ENCODE measurements around the gene HES4. TPM values are rescaled to one million over a fixed set of nuclear protein-coding genes. Genes with fewer than 3 reads are reported as not detected.

The HES4 gene
- total and polyA plus RNA-seq, 10 of the 15 experiments (the other 5 are each of a cell fraction or from before 2014, with no cell fraction given), result 0.44 to 1.7 (median 0.85) TPM; not detected in 5

GRCh38 chr1:969260-969855 is 30.5 kb downstream of the HES4 start:
- ChIA-PET SMC1A (ENCODE audit: uncharacterized antibody, unreplicated experiment) (no interaction called here), CTCF (no interaction called here)

GRCh38 chr1:967466-968343 is 32.2 kb downstream of the HES4 start:
- no TSS peak for BruUV-seq (replicated peaks)
- H4K20me1 ChIP-seq (ENCODE audit: control insufficient read depth, insufficient read depth), result no peaks in the 10 kb centered on the region
- CTCF ChIA-PET, result no interaction called here
- FAIRE-seq (no peak), ATAC-seq (no peak), DNase-seq (ENCODE audit: low read depth, low spot score) (no peak)
- intact Hi-C loops (cut with micrococcal nuclease; ENCODE audit: unreplicated experiment) (no loop called here), in situ Hi-C loops (cut with MboI) (no loop called here)
- no peak overlapping the region for H3K4me3 ChIP-seq
- peaks cover 9% of the 10 kb centered on the region for H3K4me1 ChIP-seq (ENCODE audit: control insufficient read depth, insufficient read depth, low read length)
- POLR2A ChIA-PET, result interaction anchor here (1.1 kb wide), 1 partner anchor 14 kb away, joined by 3 read pairs; the partner anchor contains the start of gene PERM1
- no peaks in the 10 kb centered on the region for H3K79me2 ChIP-seq (ENCODE audit: control insufficient read depth, insufficient read depth, low read length)
- H3K27ac ChIP-seq (ENCODE audit: control insufficient read depth, insufficient read depth), result no peak overlapping the region
- WGBS (ENCODE audit: insufficient coverage, insufficient replicate concordance, low lambda C conversion rate, missing lambda C conversion rate), result 60% methylated on average over 23 of the region's 23 CpGs
- RAD21 ChIA-PET (ENCODE audit: unreplicated experiment), result interaction anchor here (0.8 to 1.1 kb wide), 3 partner anchors 25 to 62 kb away, joined by 3 to 5 read pairs (median 4); no protein-coding TSS in a partner anchor
- no peaks in the 10 kb centered on the region for H3K27me3 ChIP-seq (replicated peaks in 1 of 2; ENCODE audit: control insufficient read depth in 2 of 2, insufficient read depth in 2 of 2, low read length in 1 of 2)
- no peak overlapping the region for H2AFZ ChIP-seq (ENCODE audit: control insufficient read depth, low read depth, low read length)
- H3K4me2 ChIP-seq (ENCODE audit: control insufficient read depth, insufficient read depth), result peak overlapping the region; percentile 97; the same call in 1 of the 2 replicates
- no peaks in the 10 kb centered on the region for H3K9me3 ChIP-seq (replicated peaks; ENCODE audit: control insufficient read depth, insufficient read depth, low read length)
- H3K9ac ChIP-seq (ENCODE audit: control insufficient read depth, insufficient read depth, low read length), result no peak overlapping the region
- H3K36me3 ChIP-seq (ENCODE audit: control insufficient read depth in 2 of 2, insufficient read depth in 2 of 2, low read length in 1 of 2), result no peaks in the 10 kb centered on the region; a peak in 1 of 4 replicates
- SMC1A ChIA-PET (ENCODE audit: uncharacterized antibody, unreplicated experiment), result interaction anchor here (0.7 kb wide), 1 partner anchor 17 kb away, joined by 3 read pairs; no protein-coding TSS in a partner anchor
- TF ChIP-seq CHD4 (IDR thresholded peaks at IDR 0.05), result no peak
- no peak for TF ChIP-seq CBX5 (IDR thresholded peaks at IDR 0.05; ENCODE audit: low read depth)
- TF ChIP-seq REST (IDR thresholded peaks at IDR 0.05; ENCODE audit: low read depth, low read length), result no peak
- TF ChIP-seq ZBTB4 (CRISPR knock-in tag; IDR thresholded peaks at IDR 0.05), result no peak
- TF ChIP-seq TARDBP (IDR thresholded peaks at IDR 0.05; ENCODE audit: borderline replicate concordance), result no peak
- no peak for TF ChIP-seq SMC3 (IDR thresholded peaks at IDR 0.05; ENCODE audit: borderline replicate concordance, low read length)
- no peak for TF ChIP-seq ZNF24 (IDR thresholded peaks at IDR 0.05)

More at GRCh38 chr1:969260-969855, 30.5 kb downstream of the HES4 start:
- no peaks in the 10 kb centered on the region for H4K20me1 ChIP-seq (ENCODE audit: control insufficient read depth, insufficient read depth)
- BruUV-seq (replicated peaks), result no TSS peak
- 72% methylated on average over 15 of the region's 15 CpGs for WGBS (ENCODE audit: insufficient coverage, insufficient replicate concordance, low lambda C conversion rate, missing lambda C conversion rate)
- no peak overlapping the region for H3K27ac ChIP-seq (ENCODE audit: control insufficient read depth, insufficient read depth)
- no peaks in the 10 kb centered on the region for H3K9me3 ChIP-seq (replicated peaks; ENCODE audit: control insufficient read depth, insufficient read depth, low read length)
- H3K36me3 ChIP-seq (ENCODE audit: control insufficient read depth in 2 of 2, insufficient read depth in 2 of 2, low read length in 1 of 2), result no peaks in the 10 kb centered on the region
- H3K9ac ChIP-seq (ENCODE audit: control insufficient read depth, insufficient read depth, low read length), result no peak overlapping the region
- TF ChIP-seq CBX5 (IDR thresholded peaks at IDR 0.05; ENCODE audit: low read depth) (no peak), MTA2 (IDR thresholded peaks at IDR 0.05; ENCODE audit: low read depth) (no peak)
- DNase-seq (ENCODE audit: low read depth, low spot score), result no peak
- no peaks in the 10 kb centered on the region for H3K27me3 ChIP-seq (replicated peaks in 1 of 2; ENCODE audit: control insufficient read depth in 2 of 2, insufficient read depth in 2 of 2, low read length in 1 of 2)
- RAD21 ChIA-PET (ENCODE audit: unreplicated experiment), result no interaction called here
- no peak overlapping the region for H2AFZ ChIP-seq (ENCODE audit: control insufficient read depth, low read depth, low read length)
- POLR2A ChIA-PET, result no interaction called here
- no peak overlapping the region for H3K4me3 ChIP-seq
- H3K79me2 ChIP-seq (ENCODE audit: control insufficient read depth, insufficient read depth, low read length), result no peaks in the 10 kb centered on the region
- FAIRE-seq, result no peak
- intact Hi-C loops (cut with micrococcal nuclease; ENCODE audit: unreplicated experiment), result no loop called here
- no peak for ATAC-seq
- peaks cover 9% of the 10 kb centered on the region for H3K4me1 ChIP-seq (ENCODE audit: control insufficient read depth, insufficient read depth, low read length)
- H3K4me2 ChIP-seq (ENCODE audit: control insufficient read depth, insufficient read depth), result no peak overlapping the region
- in situ Hi-C loops (cut with MboI), result no loop called here

Data from GM12878 (cell line).